NT2/D1 (cell line): ENCODE measurements around the gene TEKT3.
A peak's percentile ranks its signal among the peaks of the same experiment; 100 is the strongest.

Experiments
- DNase-seq: peaks from one replicate; pipeline ENCODE4 v3.0.0-alpha.2; 2011; ENCODE audit warnings: low read depth, low spot score
- H3K27me3 ChIP-seq: 2 replicates; pipeline ENCODE4 v1.6.0; 2011; ENCODE audit warnings: mild to moderate bottlenecking; ENCODE audit not compliant: insufficient read length, insufficient read depth
- H3K36me3 ChIP-seq: 2 replicates; pipeline ENCODE4 v1.6.1; 2011; ENCODE audit warnings: mild to moderate bottlenecking, low read length, mixed read lengths; ENCODE audit not compliant: insufficient read depth, insufficient read length
- H3K4me1 ChIP-seq: 2 replicates; pipeline ENCODE4 v1.5.1; 2011; ENCODE audit not compliant: insufficient read depth, insufficient read length
- H3K4me3 ChIP-seq: 2 replicates; pipeline ENCODE4 v1.5.1; 2011; ENCODE audit warnings: low read depth; ENCODE audit not compliant: insufficient read length
- H3K9ac ChIP-seq: 2 replicates; pipeline ENCODE4 v1.6.0; 2011; ENCODE audit warnings: low read depth; ENCODE audit not compliant: insufficient read length
- H3K9me3 ChIP-seq: 2 replicates; pipeline ENCODE4 v1.5.1; 2011; ENCODE audit warnings: mild to moderate bottlenecking, low read length; ENCODE audit not compliant: insufficient read depth
- SUZ12 ChIP-seq: IDR thresholded peaks from 2 replicates; pipeline ENCODE4 v1.6.1; 2011; ENCODE audit not compliant: insufficient read length, insufficient read depth; ENCODE audit errors: extremely low read depth
- YY1 ChIP-seq: IDR thresholded peaks from 2 replicates; pipeline ENCODE4 v1.6.1; 2011; ENCODE audit not compliant: insufficient read length, insufficient read depth
- ZNF274 ChIP-seq: IDR thresholded peaks from 2 replicates; pipeline ENCODE4 v1.6.1; 2011; ENCODE audit warnings: mild to moderate bottlenecking, low read depth, low read length

The TEKT3 gene

GRCh38 chr17:15350777-15351477, 9.5 kb upstream of the TEKT3 start:
- H3K36me3 ChIP-seq: no peaks in the 10 kb centered on the region
- H3K4me1 ChIP-seq: no peaks in the 10 kb centered on the region
- no peak for TF ChIP-seq ZNF274
- TF ChIP-seq SUZ12: no peak
- TF ChIP-seq YY1: no peak
- no peaks in the 10 kb centered on the region for H3K9me3 ChIP-seq
- no peak for DNase-seq
- no peak overlapping the region for H3K4me3 ChIP-seq
- H3K27me3 ChIP-seq: no peaks in the 10 kb centered on the region
- no peak overlapping the region for H3K9ac ChIP-seq

- no peaks in the 10 kb centered on the region for H3K27me3 ChIP-seq
- H3K36me3 ChIP-seq: no peaks in the 10 kb centered on the region
- no peaks in the 10 kb centered on the region for H3K9me3 ChIP-seq
- DNase-seq: no peak
- H3K4me3 ChIP-seq: no peak overlapping the region
- H3K9ac ChIP-seq: no peak overlapping the region
- H3K4me1 ChIP-seq: no peaks in the 10 kb centered on the region
- no peak for TF ChIP-seq ZNF274
- TF ChIP-seq YY1: no peak
- TF ChIP-seq SUZ12: no peak
Observed at GRCh38 chr17:15349119-15349518, 7.7 kb upstream of the TEKT3 start.

- H3K4me1 ChIP-seq: no peaks in the 10 kb centered on the region
- H3K36me3 ChIP-seq: no peaks in the 10 kb centered on the region
- TF ChIP-seq ZNF274: no peak
- no peak for TF ChIP-seq YY1
- no peak for TF ChIP-seq SUZ12
- no peak overlapping the region for H3K4me3 ChIP-seq
- no peak overlapping the region for H3K9ac ChIP-seq
- no peaks in the 10 kb centered on the region for H3K9me3 ChIP-seq
- H3K27me3 ChIP-seq: no peaks in the 10 kb centered on the region
- no peak for DNase-seq
Observed at GRCh38 chr17:15348021-15348420, 6.6 kb upstream of the TEKT3 start.

GRCh38 chr17:15346066-15346595, 4.7 kb upstream of the TEKT3 start:
- H3K36me3 ChIP-seq: no peaks in the 10 kb centered on the region
- no peaks in the 10 kb centered on the region for H3K9me3 ChIP-seq
- peaks cover 3% of the 10 kb centered on the region for H3K4me1 ChIP-seq
- no peak overlapping the region for H3K4me3 ChIP-seq
- TF ChIP-seq SUZ12 (no peak), ZNF274 (no peak), YY1 (no peak)
- peaks cover 6% of the 10 kb centered on the region for H3K27me3 ChIP-seq
- no peak for DNase-seq
- no peak overlapping the region for H3K9ac ChIP-seq

GRCh38 chr17:15343749-15344148, 2.4 kb upstream of the TEKT3 start:
- H3K9ac ChIP-seq: no peak overlapping the region
- DNase-seq: no peak
- H3K4me3 ChIP-seq: no peak overlapping the region
- peaks cover 3% of the 10 kb centered on the region for H3K4me1 ChIP-seq
- H3K9me3 ChIP-seq: no peaks in the 10 kb centered on the region
- TF ChIP-seq SUZ12 (no peak), YY1 (no peak), ZNF274 (no peak)
- H3K27me3 ChIP-seq: peaks cover 13% of the 10 kb centered on the region
- H3K36me3 ChIP-seq: no peaks in the 10 kb centered on the region

GRCh38 chr17:15342460-15342859, 1.1 kb upstream of the TEKT3 start:
- TF ChIP-seq ZNF274: no peak
- no peak for TF ChIP-seq YY1
- no peak for TF ChIP-seq SUZ12
- no peak for DNase-seq
- no peak overlapping the region for H3K9ac ChIP-seq
- peaks cover 13% of the 10 kb centered on the region for H3K27me3 ChIP-seq
- no peak overlapping the region for H3K4me3 ChIP-seq
- peaks cover 3% of the 10 kb centered on the region for H3K4me1 ChIP-seq
- H3K9me3 ChIP-seq: 0 out of 2 replicates have a peak, but pooled peaks cover 5% of the 10 kb centered on the region
- H3K36me3 ChIP-seq: no peaks in the 10 kb centered on the region

- no peak for DNase-seq
- 0 out of 2 replicates have a peak, but pooled peaks cover 5% of the 10 kb centered on the region for H3K9me3 ChIP-seq
- H3K9ac ChIP-seq: no peak overlapping the region
- H3K4me1 ChIP-seq: peaks cover 3% of the 10 kb centered on the region
- H3K27me3 ChIP-seq: peaks cover 13% of the 10 kb centered on the region
- H3K36me3 ChIP-seq: no peaks in the 10 kb centered on the region
- TF ChIP-seq ZNF274: no peak
- no peak for TF ChIP-seq YY1
- no peak for TF ChIP-seq SUZ12
- H3K4me3 ChIP-seq: peak overlapping the region; percentile 9
Observed at GRCh38 chr17:15341966-15342365, 569 bp upstream of the TEKT3 start.
